ENCODE measurements around the gene CLDN25.

Gene CLDN25

DNA sequence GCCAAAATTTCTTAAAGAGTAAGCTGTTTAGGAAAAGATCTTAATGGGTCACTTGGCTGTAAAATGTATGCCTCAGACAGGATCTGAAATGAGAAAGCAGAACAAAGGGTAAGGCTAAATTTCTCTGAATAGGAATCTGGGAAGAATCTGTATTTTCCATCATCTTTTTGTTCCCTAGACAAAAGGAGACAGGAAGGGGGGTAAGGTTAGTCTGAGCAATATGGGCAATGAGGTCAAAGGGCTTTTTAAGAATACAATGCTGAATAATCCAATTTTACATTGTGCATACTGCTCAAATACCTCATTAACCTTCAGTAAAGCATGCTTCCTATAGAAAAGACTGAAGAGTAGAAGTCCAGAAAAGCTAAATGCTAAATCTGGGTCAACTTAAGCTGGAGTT is 34.6 kb downstream of the CLDN25 start:
- no peak for DNase-seq

DNA sequence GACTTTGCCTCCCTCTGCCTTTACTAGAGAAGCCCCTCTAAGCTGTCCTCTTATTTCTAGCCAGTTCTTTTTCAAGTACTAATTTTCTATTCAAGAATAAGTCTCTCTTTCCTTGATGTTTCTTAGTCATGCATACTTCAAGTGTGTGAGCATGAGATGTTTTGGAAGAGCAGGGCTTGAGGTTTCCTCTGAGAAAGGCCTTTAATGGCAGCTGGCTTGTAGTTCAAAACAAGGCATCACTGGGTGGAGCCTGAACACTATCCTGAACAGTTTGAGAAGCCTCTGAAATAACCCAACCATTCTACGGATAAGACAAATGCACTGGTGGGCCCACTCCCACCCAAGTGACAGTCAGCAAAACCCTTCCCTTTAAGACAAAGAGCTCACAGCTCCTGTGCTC is 37.6 kb downstream of the CLDN25 start:
- DNase-seq: no peak

DNA sequence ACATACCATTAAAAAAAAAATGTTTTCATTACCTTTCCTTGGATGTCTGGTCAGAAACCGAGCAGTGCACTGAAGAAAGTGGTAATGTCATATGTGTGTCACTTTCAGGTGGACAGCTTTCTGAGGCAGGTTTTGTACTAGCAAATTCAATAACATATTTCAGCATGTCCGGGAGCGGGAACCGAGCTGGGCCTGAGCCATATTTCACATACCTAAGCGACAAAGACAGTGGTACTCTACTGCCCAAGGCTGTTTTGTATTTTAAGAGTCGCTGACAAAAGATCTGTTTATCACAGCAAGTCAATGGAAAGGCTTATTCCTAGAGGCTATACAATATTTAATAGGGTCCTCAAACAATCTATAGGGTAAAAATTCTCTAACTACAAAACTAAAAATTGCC is 38.0 kb downstream of the CLDN25 start:
- DNase-seq: no peak

DNA sequence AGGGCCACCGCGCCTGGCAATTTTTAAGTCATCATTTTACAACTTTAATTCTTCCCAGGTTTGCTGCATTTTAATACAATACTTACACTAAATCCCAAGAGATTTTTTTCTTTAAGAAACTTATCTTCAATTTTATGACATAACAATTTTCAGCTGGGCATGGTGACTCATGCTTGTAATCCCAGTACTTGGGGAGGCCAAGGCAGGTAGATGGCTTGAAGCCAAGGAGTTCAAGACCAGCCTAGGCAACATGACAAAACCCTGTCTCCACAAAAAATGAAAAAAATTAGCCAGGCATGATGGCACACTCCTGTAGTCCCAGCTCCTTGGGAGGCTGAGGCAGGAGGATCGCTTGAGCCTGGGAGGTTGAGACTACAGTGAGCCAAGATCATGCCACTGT is 38.8 kb downstream of the CLDN25 start:
- no peak for DNase-seq

DNA sequence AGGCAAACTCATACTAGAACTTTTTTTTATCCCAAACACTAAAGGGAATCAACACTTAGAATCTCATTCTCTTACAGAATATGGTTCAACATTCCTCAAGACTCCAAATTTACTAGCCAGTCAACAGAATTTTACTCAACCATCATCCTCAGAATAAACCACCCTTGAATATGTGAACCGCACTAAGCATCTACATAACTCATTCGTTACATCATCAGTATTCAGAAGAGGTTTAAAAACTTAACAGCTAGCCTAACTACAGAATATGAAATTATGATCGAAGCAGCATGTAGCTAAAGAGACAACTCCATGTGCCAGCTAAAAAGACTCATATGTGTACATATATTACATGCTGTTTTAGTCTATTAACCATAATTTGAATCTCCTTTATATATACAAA is 47.9 kb downstream of the CLDN25 start:
- DNase-seq: no peak

DNA sequence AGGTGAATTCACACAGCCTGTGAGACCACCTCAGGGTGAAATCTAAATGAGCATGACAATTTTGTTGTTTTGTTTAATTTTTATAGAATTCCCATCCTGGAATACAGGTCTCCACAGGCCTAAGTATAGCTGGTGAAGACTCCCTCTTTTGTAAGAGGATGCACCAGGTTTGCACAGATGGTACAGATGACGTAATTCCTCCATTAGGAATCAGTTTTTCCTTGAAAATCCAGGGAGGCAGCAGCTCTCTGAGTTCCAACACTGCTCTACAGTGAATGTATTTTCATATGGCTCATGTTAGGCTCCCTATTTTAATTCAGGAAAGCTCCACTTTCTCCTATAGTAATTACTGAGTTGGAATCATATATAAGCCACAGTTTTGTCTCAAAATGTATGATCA is 48.6 kb downstream of the CLDN25 start:
- no peak for DNase-seq

DNA sequence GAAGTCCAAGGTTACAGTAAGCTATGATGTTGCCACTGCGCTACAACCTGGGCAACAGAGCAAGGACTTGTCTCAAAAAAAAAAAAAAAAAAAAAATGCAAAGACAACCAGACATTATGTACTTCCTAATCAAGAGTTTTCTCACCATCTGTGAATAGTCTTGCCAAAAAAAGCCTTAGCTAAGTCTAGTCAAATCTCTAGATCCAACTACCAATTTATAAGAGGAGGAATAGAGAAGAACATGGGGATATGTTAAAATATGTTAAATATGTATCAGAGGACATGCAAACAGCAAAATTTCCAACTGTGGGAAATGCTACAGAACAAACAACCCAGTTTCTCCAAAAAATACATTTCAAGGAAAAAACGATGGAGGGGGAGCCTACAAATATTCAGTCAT is 50.2 kb downstream of the CLDN25 start:
- no peak for DNase-seq
